HG03354 (cell line): ENCODE results near the gene RNPEP.
"Not testable (repeated sequence)": the region's sequence is repeated elsewhere in the genome, so short reads cannot be mapped to it uniquely, and the experiment has no call there.

Source experiments
- ATAC-seq: cut with Tn5 transposase; IDR thresholded peaks from one replicate; pipeline ENCODE4 v1.9.1; 2021; ENCODE audit warnings: mild to moderate bottlenecking; ENCODE audit not compliant: unreplicated experiment, poor library complexity, severe bottlenecking

RNPEP gene

GRCh38 chr1:201982623-201983379 is at the start of gene RNPEP:
TSS of gene RNPEP (plus strand) at chr1:201982648. CDS start at chr1:201982667, 19 bp downstream.
- ATAC-seq = peak; percentile 74

- ATAC-seq = no peak
Observed at GRCh38 chr1:201933840-201934430, 48.5 kb upstream of the RNPEP start.

- ATAC-seq = no peak
Observed at GRCh38 chr1:201937624-201938213, 44.7 kb upstream of the RNPEP start.

GRCh38 chr1:201938440-201939035 is 43.9 kb upstream of the RNPEP start:
- ATAC-seq = no peak

- no peak for ATAC-seq
Observed at GRCh38 chr1:201939148-201939547, 43.3 kb upstream of the RNPEP start.

GRCh38 chr1:201939574-201939973 is 42.9 kb upstream of the RNPEP start:
- ATAC-seq = no peak

- ATAC-seq = not testable (repeated sequence)
Observed at GRCh38 chr1:201940316-201940715, 42.1 kb upstream of the RNPEP start.

GRCh38 chr1:201941420-201942128 is 40.9 kb upstream of the RNPEP start:
- no peak for ATAC-seq

GRCh38 chr1:201942129-201942495 is 40.3 kb upstream of the RNPEP start:
- ATAC-seq = no peak

GRCh38 chr1:201944002-201944401 is 38.4 kb upstream of the RNPEP start:
- no peak for ATAC-seq

- ATAC-seq = no peak
Observed at GRCh38 chr1:201944639-201945038, 37.8 kb upstream of the RNPEP start.

- ATAC-seq = no peak
Observed at GRCh38 chr1:201945157-201945556, 37.3 kb upstream of the RNPEP start.

GRCh38 chr1:201945863-201946223 is 36.6 kb upstream of the RNPEP start:
- no peak for ATAC-seq

- no peak for ATAC-seq
Observed at GRCh38 chr1:201946224-201946908, 36.1 kb upstream of the RNPEP start, which contains the start of gene LMOD1. TSS of gene LMOD1 (minus strand) at chr1:201946548. CDS start at chr1:201946340, 208 bp downstream.

GRCh38 chr1:201947697-201948008 is 34.8 kb upstream of the RNPEP start:
- no peak for ATAC-seq

GRCh38 chr1:201949491-201949890 is 33.0 kb upstream of the RNPEP start:
- no peak for ATAC-seq

GRCh38 chr1:201954263-201955008 is 28.0 kb upstream of the RNPEP start:
- ATAC-seq = no peak

- peak; percentile 99 for ATAC-seq
Observed at GRCh38 chr1:201955009-201955728, 27.3 kb upstream of the RNPEP start, which contains the start of gene TIMM17A. TSS of gene TIMM17A (plus strand) at chr1:201955503. CDS start at chr1:201955527, 24 bp downstream.
